ENCODE results near the gene RAC3.
A peak's percentile ranks its signal among the peaks of the same experiment; 100 is the strongest.
"Not testable (repeated sequence)": the region's sequence is repeated elsewhere in the genome, so short reads cannot be mapped to it uniquely, and the experiment has no call there.

Gene RAC3

DNA sequence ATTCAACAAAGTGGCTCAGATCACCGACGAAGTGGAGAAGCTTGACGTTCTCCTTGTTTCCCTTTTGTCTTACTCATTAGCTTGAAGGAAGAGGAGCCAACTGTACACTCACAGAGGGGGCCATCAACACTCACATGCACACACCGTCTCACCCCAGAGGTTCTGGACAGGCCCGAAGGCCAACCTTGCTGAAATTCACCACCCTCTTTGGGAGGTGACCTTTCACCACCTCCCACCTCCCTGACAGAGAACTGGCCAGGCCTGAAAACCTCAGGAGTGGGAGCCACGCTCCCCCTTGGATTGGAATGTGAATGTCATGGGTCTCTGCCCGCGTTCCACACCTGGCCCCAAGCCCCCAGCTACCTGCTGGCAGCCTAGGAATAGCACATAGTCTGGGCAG, 4.0 kb downstream of the RAC3 start:
- no peaks in the 10 kb centered on the region for H3K36me3 ChIP-seq (ENCODE audit: control insufficient read depth, insufficient read depth, low read length)
- H3K27me3 ChIP-seq (replicated peaks; ENCODE audit: control insufficient read depth, insufficient read depth, low read length): no peaks in the 10 kb centered on the region
- H3K4me3 ChIP-seq (replicated peaks; ENCODE audit: low read depth, low read length): no peak overlapping the region
- no peak for DNase-seq (ENCODE audit: extremely low read depth, insufficient read length)
- TF ChIP-seq, protein P1, sequence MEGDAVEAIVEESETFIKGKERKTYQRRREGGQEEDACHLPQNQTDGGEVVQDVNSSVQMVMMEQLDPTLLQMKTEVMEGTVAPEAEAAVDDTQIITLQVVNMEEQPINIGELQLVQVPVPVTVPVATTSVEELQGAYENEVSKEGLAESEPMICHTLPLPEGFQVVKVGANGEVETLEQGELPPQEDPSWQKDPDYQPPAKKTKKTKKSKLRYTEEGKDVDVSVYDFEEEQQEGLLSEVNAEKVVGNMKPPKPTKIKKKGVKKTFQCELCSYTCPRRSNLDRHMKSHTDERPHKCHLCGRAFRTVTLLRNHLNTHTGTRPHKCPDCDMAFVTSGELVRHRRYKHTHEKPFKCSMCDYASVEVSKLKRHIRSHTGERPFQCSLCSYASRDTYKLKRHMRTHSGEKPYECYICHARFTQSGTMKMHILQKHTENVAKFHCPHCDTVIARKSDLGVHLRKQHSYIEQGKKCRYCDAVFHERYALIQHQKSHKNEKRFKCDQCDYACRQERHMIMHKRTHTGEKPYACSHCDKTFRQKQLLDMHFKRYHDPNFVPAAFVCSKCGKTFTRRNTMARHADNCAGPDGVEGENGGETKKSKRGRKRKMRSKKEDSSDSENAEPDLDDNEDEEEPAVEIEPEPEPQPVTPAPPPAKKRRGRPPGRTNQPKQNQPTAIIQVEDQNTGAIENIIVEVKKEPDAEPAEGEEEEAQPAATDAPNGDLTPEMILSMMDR (IDR thresholded peaks at IDR 0.05; ENCODE audit: insufficient read depth, low read length, poor library complexity, severe bottlenecking): no peak

DNA sequence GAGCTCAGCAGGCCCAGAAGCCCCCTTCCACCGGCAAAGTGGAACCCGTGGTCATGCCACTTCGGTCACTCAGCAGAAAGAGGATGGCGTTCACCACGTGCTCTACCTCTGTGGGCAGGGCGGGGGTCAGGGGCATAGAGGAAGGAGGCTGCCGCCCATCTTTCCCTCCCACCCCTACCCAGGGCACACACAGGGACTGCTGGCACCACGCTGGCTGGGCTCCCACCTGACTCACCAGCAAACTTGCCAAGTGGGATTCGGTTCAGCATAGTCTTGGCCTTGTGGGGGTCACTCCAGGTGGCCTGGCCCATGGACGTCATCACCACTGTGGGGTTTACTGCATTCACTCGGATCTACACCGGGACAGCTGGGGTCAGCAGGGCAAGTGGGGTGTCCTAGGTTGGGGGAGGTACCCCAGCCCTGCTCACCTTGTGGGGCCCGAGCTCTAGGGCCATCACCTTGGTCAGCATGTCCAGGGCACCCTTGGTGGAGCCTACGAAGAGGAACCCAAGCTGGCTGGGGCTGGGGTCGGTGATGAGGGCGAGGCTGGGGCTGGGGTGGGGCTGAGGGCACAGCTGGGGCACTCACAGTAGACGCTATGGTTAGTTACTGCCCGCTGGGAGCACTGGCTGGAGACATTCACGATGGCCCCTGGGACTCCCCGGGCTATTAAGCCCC, 4.6 kb downstream of the RAC3 start:
- no peak for DNase-seq (ENCODE audit: extremely low read depth, insufficient read length)
- TF ChIP-seq, protein P1 (IDR thresholded peaks at IDR 0.05; ENCODE audit: insufficient read depth, low read length, poor library complexity, severe bottlenecking): no peak
- Histone ChIP-seq H3K4me3 (replicated peaks; ENCODE audit: low read depth, low read length) (peak overlapping the region; percentile 73), H3K36me3 (ENCODE audit: control insufficient read depth, insufficient read depth, low read length) (no peaks in the 10 kb centered on the region), H3K27me3 (replicated peaks; ENCODE audit: control insufficient read depth, insufficient read depth, low read length) (no peaks in the 10 kb centered on the region)

DNA sequence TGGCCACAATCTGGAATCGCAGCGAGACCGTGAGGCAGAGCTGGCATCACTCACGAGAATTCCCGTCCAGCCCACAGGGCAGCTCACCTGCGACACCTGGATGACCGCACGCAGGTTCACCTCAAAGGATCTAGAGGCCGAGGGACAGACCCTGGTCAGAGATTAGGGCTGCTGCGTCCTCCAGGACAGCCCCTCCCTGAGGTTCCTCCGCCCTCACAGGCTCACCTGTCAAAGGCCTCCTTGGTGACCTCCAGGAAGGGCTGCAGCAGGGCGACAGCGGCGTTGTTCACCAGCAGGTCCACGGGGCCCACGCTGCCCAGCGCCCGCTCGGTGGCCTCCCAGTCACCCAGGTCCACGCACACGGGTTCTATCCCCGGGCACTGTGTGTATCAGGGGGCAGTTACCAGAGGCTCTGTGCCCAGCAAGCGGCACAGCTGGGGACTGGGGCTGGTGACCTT, 5.2 kb downstream of the RAC3 start:
- Histone ChIP-seq H3K27me3 (replicated peaks; ENCODE audit: control insufficient read depth, insufficient read depth, low read length) (no peaks in the 10 kb centered on the region), H3K4me3 (replicated peaks; ENCODE audit: low read depth, low read length) (peak overlapping the region; percentile 73), H3K36me3 (ENCODE audit: control insufficient read depth, insufficient read depth, low read length) (no peaks in the 10 kb centered on the region)
- TF ChIP-seq, protein P1 (IDR thresholded peaks at IDR 0.05; ENCODE audit: insufficient read depth, low read length, poor library complexity, severe bottlenecking): no peak
- DNase-seq (ENCODE audit: extremely low read depth, insufficient read length): no peak

DNA sequence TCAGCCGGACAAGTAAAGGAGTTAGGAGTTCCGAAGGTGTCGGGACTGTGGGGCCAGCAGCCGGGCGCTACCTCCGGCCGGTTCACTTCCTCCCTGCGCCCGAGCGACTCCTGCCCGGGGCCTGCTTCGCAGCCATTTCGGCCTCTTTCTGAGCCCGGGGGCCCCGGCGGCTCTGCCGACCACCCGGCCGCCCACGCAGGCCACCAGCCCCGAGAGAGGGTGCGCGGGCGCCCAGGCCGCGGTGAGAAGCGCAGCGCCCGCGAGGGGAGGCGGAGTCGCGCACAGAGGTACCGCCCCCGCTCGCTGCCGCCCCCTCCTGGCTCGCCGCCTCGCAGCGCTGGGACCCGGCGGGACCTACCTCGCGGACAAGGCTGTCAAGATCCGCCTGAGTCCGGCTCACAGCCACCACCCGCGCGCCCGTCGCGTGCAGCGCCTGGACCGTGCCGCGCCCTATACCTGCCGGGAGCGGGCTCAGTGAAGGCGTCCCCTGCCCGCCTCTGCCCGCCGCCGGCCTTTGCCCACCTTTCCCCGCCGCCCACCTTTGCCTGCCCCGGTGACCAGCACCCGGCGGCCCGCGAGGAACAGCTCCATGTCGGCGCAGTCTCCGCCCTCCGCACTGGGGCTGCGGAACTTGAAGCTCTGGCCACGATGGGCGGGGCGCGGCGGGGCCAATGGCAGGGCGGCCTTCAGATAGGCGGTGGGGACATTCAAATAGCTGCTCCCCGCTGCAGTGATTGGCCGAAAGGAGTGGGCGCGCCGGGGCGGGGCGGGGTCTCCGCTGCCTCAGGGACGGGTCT, 5.8 kb downstream of the RAC3 start, which contains the start of gene DCXR:
Gene DCXR, minus strand, starts transcription at position 606 of the 797 bp plus-strand sequence. Its CDS starts 15 bp downstream, at position 591.
- TF ChIP-seq, protein P1 (IDR thresholded peaks at IDR 0.05; ENCODE audit: insufficient read depth, low read length, poor library complexity, severe bottlenecking): peak; percentile 58
- peak within 1 kb of the TSS; percentile 73 for H3K4me3 ChIP-seq (replicated peaks; ENCODE audit: low read depth, low read length)

DNA sequence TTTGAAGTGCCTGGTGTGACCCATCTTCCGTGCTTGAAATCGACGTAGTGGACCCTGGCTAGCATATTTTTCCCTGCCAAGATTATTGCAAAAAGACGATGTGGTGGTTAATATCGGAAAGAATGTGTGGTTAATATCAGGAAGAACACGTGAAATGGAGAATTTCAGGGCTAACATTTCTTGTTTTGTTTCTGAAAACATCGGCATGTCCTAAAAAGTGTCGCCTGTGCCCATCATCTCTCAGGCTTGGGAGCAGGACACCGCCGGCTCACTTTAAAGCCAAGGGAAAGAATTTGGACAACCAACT, 6.4 kb downstream of the RAC3 start:
- Histone ChIP-seq H3K4me3 (replicated peaks; ENCODE audit: low read depth, low read length) (peak overlapping the region; percentile 42), H3K27me3 (replicated peaks; ENCODE audit: control insufficient read depth, insufficient read depth, low read length) (no peaks in the 10 kb centered on the region), H3K36me3 (ENCODE audit: control insufficient read depth, insufficient read depth, low read length) (no peaks in the 10 kb centered on the region)

More for the DNA sequence above, 5.8 kb downstream of the RAC3 start, which contains the start of gene DCXR:
- peak; percentile 98 for DNase-seq (ENCODE audit: extremely low read depth, insufficient read length)
- Histone ChIP-seq H3K36me3 (ENCODE audit: control insufficient read depth, insufficient read depth, low read length) (no peaks in the 10 kb centered on the region), H3K27me3 (replicated peaks; ENCODE audit: control insufficient read depth, insufficient read depth, low read length) (no peaks in the 10 kb centered on the region)

DNA sequence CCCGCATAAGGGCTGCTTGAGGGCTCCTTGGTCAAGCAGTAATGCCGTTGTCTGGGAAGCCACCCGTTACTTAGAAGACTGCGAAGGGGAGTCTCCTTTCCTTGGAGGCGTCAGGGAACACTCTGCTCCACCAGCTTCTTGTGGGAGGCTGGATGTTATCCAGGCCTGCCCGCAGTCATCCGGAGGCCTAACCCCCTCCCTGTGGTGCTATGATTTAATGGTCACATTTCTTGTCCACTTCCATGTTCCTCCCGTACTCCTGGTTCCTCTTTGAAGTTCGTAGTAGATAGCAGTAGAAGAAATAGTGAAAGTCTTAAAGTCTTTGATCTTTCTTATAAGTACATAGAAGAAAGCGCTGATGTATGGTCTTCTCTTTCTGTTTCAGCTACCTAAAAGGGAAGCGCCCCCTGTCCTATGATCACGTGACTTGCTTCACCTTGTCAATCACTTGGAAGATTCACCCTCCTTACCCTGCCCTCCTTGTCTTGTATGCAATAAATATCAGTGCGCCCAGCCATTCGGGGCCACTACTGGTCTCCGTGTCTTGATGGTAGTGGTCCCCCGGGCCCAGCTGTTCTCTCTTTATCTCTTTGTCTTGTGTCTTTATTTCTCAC, 7.4 kb downstream of the RAC3 start:
- not testable (repeated sequence) for H3K4me3 ChIP-seq (replicated peaks; ENCODE audit: low read depth, low read length); H3K27me3 ChIP-seq (replicated peaks; ENCODE audit: control insufficient read depth, insufficient read depth, low read length); DNase-seq (ENCODE audit: extremely low read depth, insufficient read length); H3K36me3 ChIP-seq (ENCODE audit: control insufficient read depth, insufficient read depth, low read length)

More for the DNA sequence above, 6.4 kb downstream of the RAC3 start:
- TF ChIP-seq, protein P1 (IDR thresholded peaks at IDR 0.05; ENCODE audit: insufficient read depth, low read length, poor library complexity, severe bottlenecking): no peak
- DNase-seq (ENCODE audit: extremely low read depth, insufficient read length): no peak

Measured in GM06990 (cell line).